ENCODE data around the gene SH2D3A.

Gene SH2D3A

GRCh38 chr19:6767357-6768235, at the start of gene SH2D3A:
SH2D3A (minus strand) TSS chr19:6767435; CDS start chr19:6763748, 3,687 bp downstream.
- no peak for TF ChIP-seq CTCF (IDR thresholded peaks at IDR 0.05)

DNA sequence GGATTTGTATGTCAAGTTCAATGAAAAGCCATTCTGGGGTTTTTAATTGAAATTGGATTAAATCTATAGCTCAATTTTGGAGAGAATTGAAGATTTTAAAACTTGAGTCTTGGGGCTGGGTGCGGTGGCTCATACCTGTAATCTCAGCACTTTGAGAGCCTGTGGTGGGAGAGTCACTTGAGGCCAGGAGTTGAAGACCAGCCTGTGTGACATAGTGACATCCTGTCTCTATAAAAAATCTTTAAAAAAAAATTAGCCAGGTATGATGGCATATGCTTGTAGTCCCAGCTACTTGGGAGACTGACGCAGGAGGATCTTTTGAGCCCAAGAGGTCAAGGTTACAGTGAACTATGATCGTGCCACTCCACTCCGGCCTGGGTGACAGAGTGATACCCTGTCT, 46.4 kb upstream of the SH2D3A start:
- no peak for TF ChIP-seq CTCF (IDR thresholded peaks at IDR 0.05)

DNA sequence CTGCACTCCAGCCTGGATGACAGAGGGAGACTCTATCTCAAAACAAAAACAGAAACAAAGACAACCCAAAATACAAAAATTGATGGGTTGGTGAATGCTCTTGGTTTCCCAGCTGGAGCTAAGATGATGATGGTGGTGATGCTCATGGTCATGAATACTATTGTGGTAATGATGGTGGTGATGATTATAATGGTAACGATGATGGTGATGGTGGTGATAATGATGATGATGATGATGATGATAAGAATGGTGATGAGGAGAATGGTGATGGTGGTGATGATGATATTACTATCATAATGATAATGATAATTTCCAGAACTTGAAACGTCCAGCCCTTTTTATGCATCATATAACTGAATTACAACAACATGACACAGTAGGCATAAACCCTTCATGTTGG, 45.4 kb upstream of the SH2D3A start:
- no peak for TF ChIP-seq CTCF (IDR thresholded peaks at IDR 0.05)

- no peak for TF ChIP-seq CTCF (IDR thresholded peaks at IDR 0.05)
These were observed 44.7 kb upstream of the SH2D3A start for GRCh38 chr19:6811906-6812305.

DNA sequence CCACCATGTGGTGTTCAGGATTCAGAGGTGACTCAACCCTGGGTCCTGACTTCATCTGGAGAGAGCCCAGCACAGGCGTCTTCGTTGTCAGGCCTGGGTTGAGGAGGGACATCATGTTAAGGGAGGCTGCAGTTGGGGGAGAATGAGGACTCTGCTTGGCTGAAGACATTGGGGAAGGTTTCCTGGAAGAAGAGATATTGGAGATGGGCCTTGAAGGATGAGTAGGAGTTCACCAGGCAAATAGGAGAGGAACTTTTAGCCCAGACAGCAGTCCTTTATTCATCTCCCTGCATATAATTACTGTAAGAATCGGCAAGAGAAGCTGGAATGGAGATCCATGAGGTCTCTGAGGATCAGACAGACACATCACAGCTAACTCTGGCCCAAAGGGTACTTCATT, 44.1 kb upstream of the SH2D3A start:
- no peak for TF ChIP-seq CTCF (IDR thresholded peaks at IDR 0.05)

GRCh38 chr19:6809262-6809661, 42.0 kb upstream of the SH2D3A start:
- TF ChIP-seq CTCF (IDR thresholded peaks at IDR 0.05) = no peak

- TF ChIP-seq CTCF (IDR thresholded peaks at IDR 0.05) = no peak
These were observed 41.3 kb upstream of the SH2D3A start for GRCh38 chr19:6808494-6808893.
